GM12878 (cell line): Measurements from ENCODE around the gene POLDIP3.

Experiments used
- CHD1 ChIP-seq: IDR thresholded peaks from 2 replicates; pipeline ENCODE4 v1.6.1; 2012; ENCODE audit warnings: low read depth, low read length, improper control_type of control experiment
- CREM ChIP-seq: IDR thresholded peaks from 2 replicates; pipeline ENCODE4 v1.6.1; 2014; ENCODE audit warnings: antibody characterized with exemption, low read depth
- EP300 ChIP-seq, 2 experiments: fragments of 150-350 bp in 1 of 2; IDR thresholded peaks; 2 replicates each; pipeline ENCODE4 v1.6.1; 2011 to 2012; ENCODE audit warnings: low read depth in 2 of 2, low read length in 2 of 2, borderline replicate concordance in 1 of 2, improper control_type of control experiment in 1 of 2, inconsistent platforms in 1 of 2; ENCODE audit not compliant: control insufficient read depth in 1 of 2
- ETV6 ChIP-seq, 2 experiments: fragments of 450-650 bp in 1 of 2; IDR thresholded peaks in 1 of 2; conservative IDR thresholded peaks in 1 of 2; 2 replicates each; pipeline ENCODE4 v1.6.1; 2014; ENCODE audit warnings: antibody characterized with exemption in 1 of 2, borderline replicate concordance in 1 of 2, low read depth in 1 of 2, mild to moderate bottlenecking in 1 of 2, moderate library complexity in 1 of 2
- EZH2 ChIP-seq: IDR thresholded peaks from 2 replicates; pipeline ENCODE4 v1.6.1; 2012; ENCODE audit warnings: low read depth, mild to moderate bottlenecking, control low read depth, inconsistent platforms, low read length, borderline replicate concordance; ENCODE audit not compliant: control insufficient read depth
- JUND ChIP-seq: IDR thresholded peaks from 2 replicates; pipeline ENCODE4 v1.6.1; 2012; ENCODE audit warnings: low read depth, mild to moderate bottlenecking, low read length, improper control_type of control experiment, moderate library complexity
- NR2C2 ChIP-seq: IDR thresholded peaks from 2 replicates; pipeline ENCODE4 v1.6.1; 2011; ENCODE audit warnings: borderline replicate concordance, low read depth; ENCODE audit not compliant: control insufficient read depth, insufficient read length
- POLR2AphosphoS5 ChIP-seq: IDR thresholded peaks from 2 replicates; pipeline ENCODE4 v1.6.1; 2011; ENCODE audit warnings: mild to moderate bottlenecking, low read length, inconsistent platforms
- RFX5 ChIP-seq: IDR thresholded peaks from 2 replicates; pipeline ENCODE4 v1.6.1; 2011; ENCODE audit warnings: low read depth, low read length, improper control_type of control experiment
- SUPT20H ChIP-seq: IDR thresholded peaks from 2 replicates; pipeline ENCODE4 v1.6.1; 2011; ENCODE audit warnings: low read depth, mild to moderate bottlenecking, low read length, moderate library complexity, borderline replicate concordance; ENCODE audit not compliant: control insufficient read depth
- TF ChIP-seq, protein P1 (sequence below): IDR thresholded peaks from 2 replicates; pipeline ENCODE4 v1.6.1; 2011; ENCODE audit warnings: low read depth, mild to moderate bottlenecking, low read length, moderate library complexity, borderline replicate concordance; ENCODE audit errors: extremely low read depth
- TF ChIP-seq, protein P2 (sequence below): IDR thresholded peaks from 2 replicates; pipeline ENCODE4 v1.6.1; 2011; ENCODE audit warnings: borderline replicate concordance, low read depth, mild to moderate bottlenecking, moderate library complexity, low read length; ENCODE audit not compliant: insufficient read depth, poor library complexity, severe bottlenecking
- TF ChIP-seq, protein P3 (sequence below), 3 experiments: IDR thresholded peaks in 2 of 3; conservative IDR thresholded peaks in 1 of 3; 2 replicates each; pipeline ENCODE4 v1.5.1; 2011; ENCODE audit warnings: low read depth in 3 of 3, low read length in 3 of 3, mild to moderate bottlenecking in 3 of 3, control low read depth in 2 of 3, moderate library complexity in 2 of 3, inconsistent platforms in 1 of 3, mixed read lengths in 1 of 3; ENCODE audit not compliant: control insufficient read depth in 2 of 3, insufficient read depth in 1 of 3; ENCODE audit errors: extremely low read depth in 1 of 3

DNA sequence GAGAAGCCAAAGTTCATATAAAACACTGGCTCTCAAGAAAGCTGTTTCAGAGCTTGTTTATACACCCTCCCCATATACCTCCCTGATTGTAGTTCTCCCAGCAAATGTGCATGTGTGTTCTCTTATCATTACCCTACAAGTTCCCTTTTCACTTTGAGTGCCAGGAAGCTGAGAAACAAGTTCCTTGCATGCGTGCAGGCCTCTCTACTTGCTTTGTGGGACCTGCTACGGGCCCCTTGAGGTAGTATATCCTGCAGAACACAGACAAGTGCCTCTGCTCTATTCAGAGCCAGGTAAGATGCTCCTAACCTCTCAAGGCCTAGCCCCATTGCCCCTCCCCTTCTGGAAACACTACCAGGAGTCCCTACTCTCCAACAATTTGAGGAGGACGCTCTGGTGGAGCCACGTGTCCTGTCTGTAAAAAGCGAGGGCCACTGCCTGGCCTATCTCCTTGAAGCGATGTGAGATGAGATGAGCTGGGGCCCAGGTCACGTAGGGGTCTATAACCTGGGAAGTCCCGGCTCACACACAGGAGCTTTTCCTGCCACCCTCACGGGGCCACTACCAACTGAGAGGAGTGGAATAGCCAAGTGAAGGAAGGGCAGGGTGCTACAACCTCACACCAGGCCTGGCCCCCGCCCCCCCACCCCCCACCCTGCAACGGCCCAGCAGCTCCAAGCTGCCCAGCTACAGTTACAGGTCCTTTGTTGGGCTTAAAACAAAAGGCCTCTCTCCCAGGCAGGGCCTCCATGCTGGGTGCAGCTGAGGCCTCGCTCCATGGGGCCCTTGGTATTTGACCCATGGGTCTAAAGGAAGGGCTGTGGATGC is 28.3 kb upstream of the POLDIP3 start:
- TF ChIP-seq ETV6 (conservative IDR thresholded peaks at IDR 0.05 in 1 of 2, IDR thresholded peaks at IDR 0.05 in 1 of 2; ENCODE audit: borderline replicate concordance in 1 of 2, low read depth in 1 of 2) (no peak), RFX5 (no peak), SUPT20H (no peak), CHD1 (no peak), JUND (no peak), EZH2 (no peak), CREM (no peak), EP300 (IDR thresholded peaks at IDR 0.05; ENCODE audit: borderline replicate concordance in 1 of 2, control insufficient read depth in 1 of 2, low read depth in 2 of 2, low read length in 2 of 2) (no peak), POLR2AphosphoS5 (no peak), NR2C2 (no peak)
- TF ChIP-seq, protein P1, sequence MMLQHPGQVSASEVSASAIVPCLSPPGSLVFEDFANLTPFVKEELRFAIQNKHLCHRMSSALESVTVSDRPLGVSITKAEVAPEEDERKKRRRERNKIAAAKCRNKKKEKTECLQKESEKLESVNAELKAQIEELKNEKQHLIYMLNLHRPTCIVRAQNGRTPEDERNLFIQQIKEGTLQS: no peak
- TF ChIP-seq, protein P2, sequence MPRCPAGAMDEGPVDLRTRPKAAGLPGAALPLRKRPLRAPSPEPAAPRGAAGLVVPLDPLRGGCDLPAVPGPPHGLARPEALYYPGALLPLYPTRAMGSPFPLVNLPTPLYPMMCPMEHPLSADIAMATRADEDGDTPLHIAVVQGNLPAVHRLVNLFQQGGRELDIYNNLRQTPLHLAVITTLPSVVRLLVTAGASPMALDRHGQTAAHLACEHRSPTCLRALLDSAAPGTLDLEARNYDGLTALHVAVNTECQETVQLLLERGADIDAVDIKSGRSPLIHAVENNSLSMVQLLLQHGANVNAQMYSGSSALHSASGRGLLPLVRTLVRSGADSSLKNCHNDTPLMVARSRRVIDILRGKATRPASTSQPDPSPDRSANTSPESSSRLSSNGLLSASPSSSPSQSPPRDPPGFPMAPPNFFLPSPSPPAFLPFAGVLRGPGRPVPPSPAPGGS: no peak
- TF ChIP-seq, protein P3, sequence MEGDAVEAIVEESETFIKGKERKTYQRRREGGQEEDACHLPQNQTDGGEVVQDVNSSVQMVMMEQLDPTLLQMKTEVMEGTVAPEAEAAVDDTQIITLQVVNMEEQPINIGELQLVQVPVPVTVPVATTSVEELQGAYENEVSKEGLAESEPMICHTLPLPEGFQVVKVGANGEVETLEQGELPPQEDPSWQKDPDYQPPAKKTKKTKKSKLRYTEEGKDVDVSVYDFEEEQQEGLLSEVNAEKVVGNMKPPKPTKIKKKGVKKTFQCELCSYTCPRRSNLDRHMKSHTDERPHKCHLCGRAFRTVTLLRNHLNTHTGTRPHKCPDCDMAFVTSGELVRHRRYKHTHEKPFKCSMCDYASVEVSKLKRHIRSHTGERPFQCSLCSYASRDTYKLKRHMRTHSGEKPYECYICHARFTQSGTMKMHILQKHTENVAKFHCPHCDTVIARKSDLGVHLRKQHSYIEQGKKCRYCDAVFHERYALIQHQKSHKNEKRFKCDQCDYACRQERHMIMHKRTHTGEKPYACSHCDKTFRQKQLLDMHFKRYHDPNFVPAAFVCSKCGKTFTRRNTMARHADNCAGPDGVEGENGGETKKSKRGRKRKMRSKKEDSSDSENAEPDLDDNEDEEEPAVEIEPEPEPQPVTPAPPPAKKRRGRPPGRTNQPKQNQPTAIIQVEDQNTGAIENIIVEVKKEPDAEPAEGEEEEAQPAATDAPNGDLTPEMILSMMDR (IDR thresholded peaks at IDR 0.05 in 2 of 3, conservative IDR thresholded peaks at IDR 0.05 in 1 of 3; ENCODE audit: control insufficient read depth in 2 of 3, extremely low read depth in 1 of 3, insufficient read depth in 1 of 3, low read depth in 3 of 3, low read length in 3 of 3): no peak
